SK-N-SH treated with all-trans-retinoic acid at 6 μM for 48 hours (cell line): ENCODE results near the gene NRXN3.

ENCODE experiments used
- CSDC2 ChIP-seq: fragments of 250-450 bp; sonication (Bioruptor Pico); IDR thresholded peaks from 2 replicates; pipeline ENCODE4 v1.5.0; 2020; ENCODE audit warnings: mild to moderate bottlenecking, moderate library complexity
- ISL1 ChIP-seq: fragments of 250-450 bp; sonication (Bioruptor Pico); IDR thresholded peaks from 2 replicates; pipeline ENCODE4 v2.1.2; 2022; ENCODE audit warnings: mild to moderate bottlenecking, moderate library complexity
- PATZ1 ChIP-seq: fragments of 250-450 bp; sonication (Bioruptor Pico); IDR thresholded peaks from 2 replicates; pipeline ENCODE4 v1.8.0; 2020; ENCODE audit warnings: mild to moderate bottlenecking, moderate library complexity, borderline replicate concordance
- PPARA ChIP-seq: fragments of 250-450 bp; sonication (Bioruptor Pico); IDR thresholded peaks from 2 replicates; pipeline ENCODE4 v1.5.0; 2020; ENCODE audit warnings: mild to moderate bottlenecking, borderline replicate concordance
- RARB ChIP-seq: fragments of 250-450 bp; sonication (Bioruptor Pico); IDR thresholded peaks from 2 replicates; pipeline ENCODE4 v1.8.0; 2021; ENCODE audit warnings: mild to moderate bottlenecking, moderate library complexity
- ZFP3 ChIP-seq: fragments of 250-450 bp; sonication (Bioruptor Pico); IDR thresholded peaks from 2 replicates; pipeline ENCODE4 v1.5.0; 2020; ENCODE audit warnings: mild to moderate bottlenecking, moderate library complexity

GRCh38 chr14:79432640-79433039, 1262.5 kb downstream of the NRXN3 start:
- no peak for TF ChIP-seq CSDC2 (CRISPR knock-in tag)
- no peak for TF ChIP-seq PPARA
- no peak for TF ChIP-seq RARB (CRISPR knock-in tag)
- no peak for TF ChIP-seq ZFP3 (CRISPR knock-in tag)
- TF ChIP-seq ISL1 (CRISPR knock-in tag) = no peak
- TF ChIP-seq PATZ1 = no peak
